ENCODE results near the gene EXOSC2.

DNA sequence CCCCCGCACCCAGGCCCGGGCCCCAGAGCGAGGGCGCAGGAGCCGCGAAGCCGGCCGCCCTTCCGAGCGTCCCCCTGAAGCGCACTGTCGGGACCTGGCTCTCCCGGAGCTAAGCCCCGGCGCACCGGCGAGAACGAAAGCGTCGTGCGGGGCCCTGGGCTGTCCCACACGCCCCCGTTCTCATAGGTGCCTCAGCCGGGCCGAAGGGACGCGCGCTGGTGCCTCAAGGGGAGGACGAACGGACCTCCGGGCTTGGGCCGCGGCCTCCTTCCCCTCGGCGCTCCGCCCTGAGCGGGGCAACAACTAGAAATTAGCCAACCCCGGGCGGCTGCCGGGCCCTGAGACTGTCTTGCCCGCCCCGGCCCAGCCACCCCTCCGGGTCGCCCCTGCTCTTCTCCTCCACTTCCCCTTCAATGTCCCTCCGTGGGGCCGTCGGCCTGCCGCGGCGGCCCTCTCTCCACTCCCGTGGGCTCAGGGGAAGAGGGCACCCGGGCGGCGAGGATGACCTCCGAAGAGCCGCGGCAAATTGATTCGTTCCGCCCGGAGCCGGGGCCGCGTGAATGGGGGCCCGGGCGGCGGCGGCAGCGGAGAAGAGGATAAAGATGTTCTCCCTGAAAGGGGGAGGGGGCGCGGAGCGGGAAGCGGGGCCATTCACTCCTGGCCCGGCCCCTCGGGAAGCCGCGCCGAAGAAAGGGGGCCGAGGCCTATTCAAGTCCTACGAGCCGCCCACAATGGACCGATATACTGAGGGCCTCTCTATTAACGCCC lies 32.7 kb upstream of the EXOSC2 start:
- TF ChIP-seq POLR2A (IDR thresholded peaks at IDR 0.05) = no peak
- TF ChIP-seq, protein P1, sequence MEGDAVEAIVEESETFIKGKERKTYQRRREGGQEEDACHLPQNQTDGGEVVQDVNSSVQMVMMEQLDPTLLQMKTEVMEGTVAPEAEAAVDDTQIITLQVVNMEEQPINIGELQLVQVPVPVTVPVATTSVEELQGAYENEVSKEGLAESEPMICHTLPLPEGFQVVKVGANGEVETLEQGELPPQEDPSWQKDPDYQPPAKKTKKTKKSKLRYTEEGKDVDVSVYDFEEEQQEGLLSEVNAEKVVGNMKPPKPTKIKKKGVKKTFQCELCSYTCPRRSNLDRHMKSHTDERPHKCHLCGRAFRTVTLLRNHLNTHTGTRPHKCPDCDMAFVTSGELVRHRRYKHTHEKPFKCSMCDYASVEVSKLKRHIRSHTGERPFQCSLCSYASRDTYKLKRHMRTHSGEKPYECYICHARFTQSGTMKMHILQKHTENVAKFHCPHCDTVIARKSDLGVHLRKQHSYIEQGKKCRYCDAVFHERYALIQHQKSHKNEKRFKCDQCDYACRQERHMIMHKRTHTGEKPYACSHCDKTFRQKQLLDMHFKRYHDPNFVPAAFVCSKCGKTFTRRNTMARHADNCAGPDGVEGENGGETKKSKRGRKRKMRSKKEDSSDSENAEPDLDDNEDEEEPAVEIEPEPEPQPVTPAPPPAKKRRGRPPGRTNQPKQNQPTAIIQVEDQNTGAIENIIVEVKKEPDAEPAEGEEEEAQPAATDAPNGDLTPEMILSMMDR (IDR thresholded peaks at IDR 0.05 in 4 of 5, conservative IDR thresholded peaks at IDR 0.05 in 1 of 5) = no peak

Measured in gastrocnemius medialis (tissue), 4 donors.